Naive thymus-derived CD8-positive, alpha-beta T cell (primary cell): ENCODE results near the gene IRF4. TPM values are rescaled to one million over a fixed set of nuclear protein-coding genes. Genes with fewer than 3 reads are reported as not detected.

Source experiments
- polyA plus RNA-seq, 3 donors: library from polyadenylated mRNA; unstranded; fragments of 300-500 nt; fragmentation: Illumina TruSeq; gene quantifications; one replicate each; pipeline ENCODE4 v1.2.3, GENCODE V29; 2021
- total RNA-seq, 8 experiments: library from RNA in 2 of 8; stranded (reverse) in 2 of 8; gene quantifications; one replicate each; pipeline ENCODE4 v1.2.3 and lab custom pipeline; 2021 to 2026

The IRF4 gene
- total and polyA plus RNA-seq, 5 experiments from 2014 or later: 0.44 to 10.4 (median 0.97) TPM

Other genes with a start within 250 kb of the IRF4 start
- gene DUSP22, start 99.3 kb upstream of the IRF4 start, total RNA-seq: 10 to 100 TPM; 40.5 to 46.0 TPM
- gene DUSP22, start 99.3 kb upstream of the IRF4 start, polyA plus RNA-seq: 10 to 100 TPM; 40.1 to 45.8 (median 43.0) TPM